Thoracic aorta (tissue), 2 donors: Measurements from ENCODE around the gene PCDHA1. TPM values are rescaled to one million over a fixed set of nuclear protein-coding genes. Genes with fewer than 3 reads are reported as not detected.
A peak's percentile ranks its signal among the peaks of the same experiment; 100 is the strongest.

Experiments
- ATAC-seq: fragments of 150-250 bp; one replicate; pipeline ENCODE4 v1.8.0; 2017; ENCODE audit warnings: low read depth; ENCODE audit not compliant: insufficient number of reproducible peaks, low FRiP score
- DNase-seq: peaks from one replicate; pipeline ENCODE4 v3.0.0-alpha.2; 2020; ENCODE audit warnings: low spot score
- H3K27ac ChIP-seq, 2 donors: fragments of 200-600 bp; sonication (generic); 1 replicate in 1 of 2; 2 replicates in 1 of 2; pipeline ENCODE4 v1.5.1; 2016; ENCODE audit warnings: mild to moderate bottlenecking in 2 of 2, moderate library complexity in 2 of 2
- H3K27me3 ChIP-seq: fragments of 200-600 bp; sonication (generic); replicated peaks from 2 replicates; pipeline ENCODE4 v1.6.0; 2016; ENCODE audit warnings: mild to moderate bottlenecking; ENCODE audit not compliant: insufficient read depth
- H3K36me3 ChIP-seq: fragments of 200-600 bp; sonication (generic); one replicate; pipeline ENCODE4 v1.5.1; 2016
- H3K4me1 ChIP-seq, 2 donors: fragments of 200-600 bp; sonication (generic); 1 replicate in 1 of 2; 2 replicates in 1 of 2; pipeline versions ENCODE4 v1.5.1 to v1.6.0; 2016; ENCODE audit warnings: low read depth in 2 of 2, mild to moderate bottlenecking in 1 of 2; ENCODE audit not compliant: control insufficient read depth in 1 of 2
- H3K4me3 ChIP-seq: fragments of 200-600 bp; sonication (generic); 2 replicates; pipeline ENCODE4 v1.5.1; 2016; ENCODE audit warnings: mild to moderate bottlenecking
- H3K9me3 ChIP-seq: fragments of 200-600 bp; sonication (generic); 2 replicates; pipeline ENCODE4 v1.5.1; 2016
- total RNA-seq, 2 donors: library from RNA; depleted of rRNA; stranded (reverse); fragments of >200 nt; gene quantifications; one replicate each; pipeline versions ENCODE4 v1.1.0 to v1.2.3, GENCODE V29; 2016
- TF ChIP-seq, protein P1 (sequence below): fragments of 200-600 bp; sonication (generic); IDR thresholded peaks from one replicate; pipeline ENCODE4 v1.5.1; 2019; ENCODE audit warnings: antibody characterized with exemption

PCDHA1 gene
- total RNA-seq, 2 donors from 2014 or later, result not detected

DNA sequence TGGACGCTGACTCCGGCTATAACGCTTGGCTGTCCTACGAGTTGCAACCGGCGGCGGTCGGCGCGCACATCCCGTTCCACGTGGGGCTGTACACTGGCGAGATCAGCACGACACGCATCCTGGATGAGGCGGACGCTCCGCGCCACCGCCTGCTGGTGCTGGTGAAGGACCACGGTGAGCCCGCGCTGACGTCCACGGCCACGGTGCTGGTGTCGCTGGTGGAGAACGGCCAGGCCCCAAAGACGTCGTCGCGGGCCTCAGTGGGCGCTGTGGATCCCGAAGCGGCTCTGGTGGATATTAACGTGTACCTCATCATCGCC lies 91.3 kb downstream of the PCDHA1 start:
- Histone ChIP-seq H3K27ac (no peak overlapping the region), H3K36me3 (no peaks in the 10 kb centered on the region), H3K4me3 (no peak overlapping the region), H3K4me1 (no peaks in the 10 kb centered on the region), H3K27me3 (no peaks in the 10 kb centered on the region), H3K9me3 (peaks cover 20% of the 10 kb centered on the region)
- TF ChIP-seq, protein P1, sequence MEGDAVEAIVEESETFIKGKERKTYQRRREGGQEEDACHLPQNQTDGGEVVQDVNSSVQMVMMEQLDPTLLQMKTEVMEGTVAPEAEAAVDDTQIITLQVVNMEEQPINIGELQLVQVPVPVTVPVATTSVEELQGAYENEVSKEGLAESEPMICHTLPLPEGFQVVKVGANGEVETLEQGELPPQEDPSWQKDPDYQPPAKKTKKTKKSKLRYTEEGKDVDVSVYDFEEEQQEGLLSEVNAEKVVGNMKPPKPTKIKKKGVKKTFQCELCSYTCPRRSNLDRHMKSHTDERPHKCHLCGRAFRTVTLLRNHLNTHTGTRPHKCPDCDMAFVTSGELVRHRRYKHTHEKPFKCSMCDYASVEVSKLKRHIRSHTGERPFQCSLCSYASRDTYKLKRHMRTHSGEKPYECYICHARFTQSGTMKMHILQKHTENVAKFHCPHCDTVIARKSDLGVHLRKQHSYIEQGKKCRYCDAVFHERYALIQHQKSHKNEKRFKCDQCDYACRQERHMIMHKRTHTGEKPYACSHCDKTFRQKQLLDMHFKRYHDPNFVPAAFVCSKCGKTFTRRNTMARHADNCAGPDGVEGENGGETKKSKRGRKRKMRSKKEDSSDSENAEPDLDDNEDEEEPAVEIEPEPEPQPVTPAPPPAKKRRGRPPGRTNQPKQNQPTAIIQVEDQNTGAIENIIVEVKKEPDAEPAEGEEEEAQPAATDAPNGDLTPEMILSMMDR, result no peak
- ATAC-seq (no peak), DNase-seq (no peak)

DNA sequence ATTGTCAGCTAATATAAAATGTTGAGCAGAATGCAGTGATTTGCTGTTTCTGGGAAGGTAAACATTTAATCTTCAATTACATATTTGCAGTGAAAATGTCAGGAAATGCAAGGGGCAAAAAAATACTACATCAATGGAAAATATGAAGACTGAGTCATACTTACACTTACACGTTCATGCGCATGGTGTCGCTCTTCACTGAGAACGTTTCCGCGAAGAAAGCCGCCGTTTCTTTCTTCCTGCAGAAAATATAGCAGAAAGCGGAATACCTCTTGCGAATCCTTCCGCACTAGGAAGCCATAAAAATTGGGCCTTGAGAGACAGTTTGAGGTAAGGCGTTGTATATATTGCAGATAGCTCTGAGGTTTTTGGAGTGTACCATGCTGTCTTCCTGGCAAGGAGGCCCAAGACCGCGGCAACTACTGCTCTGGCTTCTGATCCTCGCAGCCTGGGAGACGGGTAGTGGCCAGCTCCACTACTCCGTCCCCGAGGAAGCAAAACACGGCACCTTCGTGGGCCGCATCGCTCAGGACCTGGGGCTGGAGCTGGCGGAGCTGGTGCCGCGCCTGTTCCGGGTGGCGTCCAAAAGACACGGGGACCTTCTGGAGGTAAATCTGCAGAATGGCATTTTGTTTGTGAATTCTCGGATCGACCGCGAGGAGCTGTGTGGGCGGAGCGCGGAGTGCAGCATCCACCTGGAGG lies 96.1 kb downstream of the PCDHA1 start, which contains the start of gene PCDHA13:
PCDHA13 (plus strand) TSS at position 236 of the 702 bp plus-strand sequence; CDS start at position 381, 145 bp downstream.
- TF ChIP-seq, protein P1, result no peak
- H3K4me3 ChIP-seq, result peak within 1 kb of the TSS; percentile 7
- no peak for DNase-seq
- ATAC-seq, result no peak
- no peaks in the 10 kb centered on the region for H3K27me3 ChIP-seq
- no peaks in the 10 kb centered on the region for H3K4me1 ChIP-seq
- no peaks in the 10 kb centered on the region for H3K36me3 ChIP-seq
- peaks cover 33% of the 10 kb centered on the region for H3K9me3 ChIP-seq
- H3K27ac ChIP-seq, result no peak within 1 kb of the TSS

DNA sequence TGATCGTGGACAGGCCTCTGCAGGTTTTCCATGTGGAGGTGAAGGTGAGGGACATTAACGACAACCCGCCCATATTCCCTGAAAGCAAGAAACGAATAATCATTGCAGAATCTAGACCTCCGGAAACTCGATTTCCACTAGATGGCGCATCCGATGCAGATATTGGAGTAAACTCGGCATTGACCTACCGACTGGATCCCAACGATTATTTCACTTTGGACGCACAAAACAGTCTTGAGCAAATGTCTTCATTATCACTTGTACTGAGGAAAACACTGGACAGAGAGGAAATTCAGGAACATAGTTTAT lies 96.6 kb downstream of the PCDHA1 start:
- DNase-seq (no peak), ATAC-seq (no peak)

DNA sequence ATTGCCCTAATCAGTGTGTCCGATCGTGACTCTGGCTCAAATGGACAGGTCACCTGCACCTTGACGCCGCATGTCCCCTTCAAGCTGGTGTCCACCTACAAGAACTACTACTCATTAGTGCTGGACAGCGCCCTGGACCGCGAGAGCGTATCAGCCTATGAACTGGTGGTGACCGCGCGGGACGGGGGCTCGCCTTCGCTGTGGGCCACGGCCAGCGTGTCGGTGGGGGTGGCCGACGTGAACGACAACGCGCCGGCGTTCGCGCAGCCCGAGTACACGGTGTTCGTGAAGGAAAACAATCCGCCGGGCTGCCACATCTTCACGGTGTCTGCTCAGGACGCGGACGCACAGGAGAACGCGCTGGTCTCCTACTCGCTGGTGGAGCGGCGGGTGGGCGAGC lies 97.4 kb downstream of the PCDHA1 start:
- no peak for ATAC-seq

More for the DNA sequence above, 96.6 kb downstream of the PCDHA1 start:
- Histone ChIP-seq H3K9me3 (peaks cover 36% of the 10 kb centered on the region), H3K27ac (no peak overlapping the region), H3K36me3 (no peaks in the 10 kb centered on the region), H3K27me3 (no peaks in the 10 kb centered on the region), H3K4me1 (no peaks in the 10 kb centered on the region), H3K4me3 (no peak overlapping the region)
- TF ChIP-seq, protein P1, result no peak

DNA sequence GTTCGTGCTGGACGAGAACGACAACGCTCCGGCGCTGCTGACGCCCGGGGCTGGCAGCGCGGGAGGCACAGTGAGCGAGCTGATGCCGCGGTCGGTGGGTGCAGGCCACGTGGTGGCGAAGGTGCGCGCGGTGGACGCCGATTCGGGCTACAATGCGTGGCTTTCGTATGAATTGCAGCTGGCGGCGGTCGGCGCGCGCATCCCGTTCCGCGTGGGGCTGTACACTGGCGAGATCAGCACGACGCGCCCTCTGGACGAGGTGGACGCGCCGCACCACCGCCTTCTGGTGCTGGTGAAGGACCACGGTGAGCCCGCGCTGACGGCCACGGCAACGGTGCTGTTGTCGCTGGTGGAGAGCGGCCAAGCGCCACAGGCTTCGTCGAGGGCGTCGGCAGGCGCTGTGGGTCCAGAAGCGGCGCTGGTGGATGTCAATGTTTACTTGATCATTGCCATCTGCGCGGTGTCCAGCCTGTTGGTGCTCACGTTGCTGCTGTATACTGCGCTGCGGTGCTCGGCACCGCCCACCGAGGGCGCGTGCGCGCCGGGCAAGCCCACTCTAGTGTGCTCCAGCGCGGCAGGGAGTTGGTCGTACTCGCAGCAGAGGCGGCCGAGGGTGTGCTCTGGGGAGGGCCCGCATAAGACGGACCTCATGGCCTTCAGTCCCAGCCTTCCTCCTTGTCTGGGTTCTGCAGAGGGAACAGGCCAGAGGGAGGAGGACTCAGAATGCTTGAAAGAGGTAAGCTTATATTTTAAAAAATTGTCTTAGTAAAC lies 98.2 kb downstream of the PCDHA1 start:
- Histone ChIP-seq H3K4me3 (no peak overlapping the region), H3K36me3 (no peaks in the 10 kb centered on the region), H3K9me3 (peaks cover 36% of the 10 kb centered on the region), H3K27ac (no peak overlapping the region), H3K27me3 (no peaks in the 10 kb centered on the region), H3K4me1 (no peaks in the 10 kb centered on the region)
- ATAC-seq (no peak), DNase-seq (no peak)
- TF ChIP-seq, protein P1, result no peak

More for the DNA sequence above, 97.4 kb downstream of the PCDHA1 start:
- H3K27ac ChIP-seq, result no peak overlapping the region
- no peak overlapping the region for H3K4me3 ChIP-seq
- TF ChIP-seq, protein P1, result no peak
- no peaks in the 10 kb centered on the region for H3K27me3 ChIP-seq
- no peak for DNase-seq
- no peaks in the 10 kb centered on the region for H3K4me1 ChIP-seq
- peaks cover 36% of the 10 kb centered on the region for H3K9me3 ChIP-seq
- H3K36me3 ChIP-seq, result no peaks in the 10 kb centered on the region
